Hepatocyte (in vitro differentiated cells): ENCODE data around the gene PRAC1. TPM values are rescaled to one million over a fixed set of nuclear protein-coding genes. Genes with fewer than 3 reads are reported as not detected.

Experiments
- DNase-seq: peaks from one replicate; pipeline ENCODE4 v3.0.0-alpha.2; 2016; ENCODE audit warnings: low spot score
- H2AFZ ChIP-seq: fragments of 200-600 bp; sonication (generic); 2 replicates; pipeline ENCODE4 v1.6.0; 2016; ENCODE audit warnings: antibody characterized with exemption, mild to moderate bottlenecking
- H3K27ac ChIP-seq: fragments of 200-600 bp; sonication (generic); 2 replicates; pipeline ENCODE4 v1.5.1; 2016; ENCODE audit warnings: mild to moderate bottlenecking
- H3K27me3 ChIP-seq: fragments of 200-600 bp; sonication (generic); 2 replicates; pipeline ENCODE4 v1.6.1; 2016
- H3K36me3 ChIP-seq: fragments of 200-600 bp; sonication (generic); replicated peaks from 2 replicates; pipeline ENCODE4 v1.5.1; 2016; ENCODE audit warnings: low read depth; ENCODE audit not compliant: insufficient read depth
- H3K4me1 ChIP-seq: fragments of 200-600 bp; sonication (generic); 2 replicates; pipeline ENCODE4 v1.5.1; 2016; ENCODE audit warnings: mild to moderate bottlenecking, moderate library complexity; ENCODE audit not compliant: insufficient read depth
- H3K4me2 ChIP-seq: fragments of 200-600 bp; sonication (generic); 2 replicates; pipeline ENCODE4 v1.6.0; 2016
- H3K4me3 ChIP-seq: fragments of 200-600 bp; sonication (generic); 2 replicates; pipeline ENCODE4 v1.5.1; 2016; ENCODE audit warnings: mild to moderate bottlenecking
- H3K79me2 ChIP-seq: fragments of 200-600 bp; sonication (generic); 2 replicates; pipeline ENCODE4 v1.6.0; 2017; ENCODE audit warnings: mild to moderate bottlenecking
- H3K9me2 ChIP-seq: fragments of 200-600 bp; sonication (generic); replicated peaks from 2 replicates; pipeline ENCODE4 v1.6.0; 2017; ENCODE audit warnings: mild to moderate bottlenecking; ENCODE audit not compliant: insufficient read depth
- H3K9me3 ChIP-seq: fragments of 200-600 bp; sonication (generic); 2 replicates; pipeline ENCODE4 v1.5.1; 2016; ENCODE audit warnings: low read depth, mild to moderate bottlenecking
- H4K20me1 ChIP-seq: fragments of 200-600 bp; sonication (generic); 2 replicates; pipeline ENCODE4 v1.6.0; 2016; ENCODE audit warnings: mild to moderate bottlenecking; ENCODE audit not compliant: insufficient read depth, poor library complexity, severe bottlenecking
- EZH2 ChIP-seq: fragments of 200-600 bp; sonication (generic); IDR thresholded peaks from 2 replicates; pipeline ENCODE4 v1.6.1; 2016; ENCODE audit warnings: antibody characterized with exemption, mild to moderate bottlenecking, borderline replicate concordance
- EZH2phosphoT487 ChIP-seq: fragments of 200-600 bp; sonication (generic); IDR thresholded peaks from one replicate; pipeline ENCODE4 v1.6.1; 2018; ENCODE audit warnings: antibody characterized with exemption, mild to moderate bottlenecking, low read depth, moderate library complexity; ENCODE audit not compliant: unreplicated experiment, severe bottlenecking
- WGBS: methylation state at CpG from one replicate; pipeline ENCODE4 v1.1.6; 2016; ENCODE audit warnings: low lambda C conversion rate; ENCODE audit errors: missing lambda C conversion rate; 5-methylcytosine and 5-hydroxymethylcytosine counted together
- polyA plus RNA-seq: library from polyadenylated mRNA; unstranded; fragments of >200 nt; fragmentation: Nextera tagmentation; extraction: Ambion mirVana; gene quantifications from 2 replicates; pipeline ENCODE4 v1.2.1, GENCODE V29; 2016
- total RNA-seq: library from RNA; depleted of rRNA; stranded (reverse); fragments of >200 nt; gene quantifications from 2 replicates; pipeline ENCODE4 v1.2.3, GENCODE V29; 2014
- TF ChIP-seq, protein P1 (sequence below): fragments of 200-600 bp; sonication (generic); IDR thresholded peaks from 2 replicates; pipeline ENCODE4 v1.5.1; 2016; ENCODE audit warnings: antibody characterized with exemption, mild to moderate bottlenecking; ENCODE audit not compliant: poor library complexity

The PRAC1 gene
- total and polyA plus RNA-seq, 2 experiments from 2014 or later: not detected

- Histone ChIP-seq H3K9me2 (no peaks in the 10 kb centered on the region), H3K4me2 (peak overlapping the region; percentile 55), H2AFZ (no peak overlapping the region), H3K4me3 (no peak overlapping the region), H3K4me1 (peaks cover 2% of the 10 kb centered on the region), H4K20me1 (no peaks in the 10 kb centered on the region), H3K27me3 (peaks cover 99% of the 10 kb centered on the region), H3K27ac (no peak overlapping the region), H3K9me3 (no peaks in the 10 kb centered on the region), H3K36me3 (no peaks in the 10 kb centered on the region), H3K79me2 (no peaks in the 10 kb centered on the region)
- WGBS: 15% methylated on average over 38 of the region's 38 CpGs
- no peak for DNase-seq
- peak; percentile 81 for TF ChIP-seq EZH2phosphoT487
- TF ChIP-seq EZH2: peak; percentile 94
- TF ChIP-seq, protein P1, sequence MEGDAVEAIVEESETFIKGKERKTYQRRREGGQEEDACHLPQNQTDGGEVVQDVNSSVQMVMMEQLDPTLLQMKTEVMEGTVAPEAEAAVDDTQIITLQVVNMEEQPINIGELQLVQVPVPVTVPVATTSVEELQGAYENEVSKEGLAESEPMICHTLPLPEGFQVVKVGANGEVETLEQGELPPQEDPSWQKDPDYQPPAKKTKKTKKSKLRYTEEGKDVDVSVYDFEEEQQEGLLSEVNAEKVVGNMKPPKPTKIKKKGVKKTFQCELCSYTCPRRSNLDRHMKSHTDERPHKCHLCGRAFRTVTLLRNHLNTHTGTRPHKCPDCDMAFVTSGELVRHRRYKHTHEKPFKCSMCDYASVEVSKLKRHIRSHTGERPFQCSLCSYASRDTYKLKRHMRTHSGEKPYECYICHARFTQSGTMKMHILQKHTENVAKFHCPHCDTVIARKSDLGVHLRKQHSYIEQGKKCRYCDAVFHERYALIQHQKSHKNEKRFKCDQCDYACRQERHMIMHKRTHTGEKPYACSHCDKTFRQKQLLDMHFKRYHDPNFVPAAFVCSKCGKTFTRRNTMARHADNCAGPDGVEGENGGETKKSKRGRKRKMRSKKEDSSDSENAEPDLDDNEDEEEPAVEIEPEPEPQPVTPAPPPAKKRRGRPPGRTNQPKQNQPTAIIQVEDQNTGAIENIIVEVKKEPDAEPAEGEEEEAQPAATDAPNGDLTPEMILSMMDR: no peak
These were observed 3.2 kb upstream of the PRAC1 start for GRCh38 chr17:48725288-48726064.

DNA sequence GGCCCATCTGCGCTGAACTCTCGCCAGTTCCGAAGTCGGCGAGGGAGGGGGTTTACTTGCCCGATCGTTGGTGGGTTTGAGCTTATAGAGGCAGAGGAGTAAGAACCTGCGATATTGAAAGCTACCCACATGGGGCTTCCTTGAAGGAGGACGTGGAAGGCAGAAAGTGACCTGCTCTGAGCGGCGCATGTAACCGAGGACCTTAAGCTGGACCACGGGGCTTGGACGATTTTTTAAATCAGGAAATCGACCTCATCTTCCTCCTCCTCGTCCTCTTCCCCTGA, 2.6 kb upstream of the PRAC1 start:
- H3K4me3 ChIP-seq: no peak overlapping the region
- H2AFZ ChIP-seq: no peak overlapping the region
- no peaks in the 10 kb centered on the region for H3K9me3 ChIP-seq
- H3K4me1 ChIP-seq: peaks cover 2% of the 10 kb centered on the region
- no peaks in the 10 kb centered on the region for H3K79me2 ChIP-seq
- 14% methylated on average over 16 of the region's 16 CpGs for WGBS
- H3K27me3 ChIP-seq: peaks cover 99% of the 10 kb centered on the region
- H3K36me3 ChIP-seq: no peaks in the 10 kb centered on the region
- peak overlapping the region; percentile 55 for H3K4me2 ChIP-seq
- H4K20me1 ChIP-seq: no peaks in the 10 kb centered on the region
- no peak overlapping the region for H3K27ac ChIP-seq
- no peak for DNase-seq
- no peak for TF ChIP-seq EZH2phosphoT487
- TF ChIP-seq, protein P1: no peak
- no peak for TF ChIP-seq EZH2
- no peaks in the 10 kb centered on the region for H3K9me2 ChIP-seq

DNA sequence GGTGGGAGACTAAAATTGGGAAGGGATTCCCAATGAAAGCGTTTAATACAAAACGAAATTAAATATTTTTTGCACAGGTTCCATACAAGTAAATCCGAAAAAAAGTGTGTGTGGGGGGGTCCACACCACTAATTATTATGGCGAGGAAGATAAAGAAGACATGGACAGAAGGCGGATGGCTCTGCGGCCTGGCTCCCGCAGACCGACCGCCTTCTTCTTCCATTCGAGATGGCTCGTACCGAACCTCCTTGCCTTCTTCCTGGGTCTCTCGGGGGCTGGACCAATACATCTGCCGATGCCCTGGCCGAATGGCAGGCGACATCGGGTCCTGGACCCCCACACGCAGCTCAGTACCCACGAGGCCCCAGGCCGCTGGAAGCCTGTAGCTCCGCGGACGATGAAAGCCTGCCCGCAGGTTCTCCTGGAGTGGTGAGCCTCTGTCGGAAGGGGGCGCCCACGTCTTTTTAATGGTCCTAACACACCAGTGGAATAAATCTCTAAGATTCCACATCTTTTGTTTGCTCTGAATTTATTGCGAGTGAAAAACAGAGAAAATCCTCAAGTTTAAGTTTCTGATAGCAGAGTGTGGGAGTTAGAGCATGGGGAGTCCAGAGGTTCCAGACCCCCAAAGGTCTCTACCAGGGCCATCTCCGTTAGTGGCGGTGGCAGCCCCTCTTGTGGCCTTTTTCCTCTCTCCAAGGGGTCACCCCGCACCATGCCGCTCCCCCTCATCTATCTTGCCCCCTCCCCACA, 2.1 kb upstream of the PRAC1 start:
- H3K27ac ChIP-seq: no peak overlapping the region
- TF ChIP-seq, protein P1: peak; percentile 83
- TF ChIP-seq EZH2phosphoT487: no peak
- no peaks in the 10 kb centered on the region for H3K9me2 ChIP-seq
- no peaks in the 10 kb centered on the region for H4K20me1 ChIP-seq
- no peaks in the 10 kb centered on the region for H3K79me2 ChIP-seq
- WGBS: 16% methylated on average over 28 of the region's 32 CpGs
- H3K4me2 ChIP-seq: peak overlapping the region; percentile 55
- H3K4me3 ChIP-seq: no peak overlapping the region
- peaks cover 4% of the 10 kb centered on the region for H3K4me1 ChIP-seq
- DNase-seq: peak; percentile 91
- H3K9me3 ChIP-seq: no peaks in the 10 kb centered on the region
- peaks cover 99% of the 10 kb centered on the region for H3K27me3 ChIP-seq
- no peak overlapping the region for H2AFZ ChIP-seq
- H3K36me3 ChIP-seq: no peaks in the 10 kb centered on the region
